Raji (cell line): ENCODE measurements around the gene GAREM1.

Source experiments
- POLR2A ChIP-seq: IDR thresholded peaks from 2 replicates; pipeline ENCODE4 v1.6.1; 2011; ENCODE audit warnings: low read depth, low read length, control low read depth; ENCODE audit not compliant: insufficient read depth

GAREM1 gene

DNA sequence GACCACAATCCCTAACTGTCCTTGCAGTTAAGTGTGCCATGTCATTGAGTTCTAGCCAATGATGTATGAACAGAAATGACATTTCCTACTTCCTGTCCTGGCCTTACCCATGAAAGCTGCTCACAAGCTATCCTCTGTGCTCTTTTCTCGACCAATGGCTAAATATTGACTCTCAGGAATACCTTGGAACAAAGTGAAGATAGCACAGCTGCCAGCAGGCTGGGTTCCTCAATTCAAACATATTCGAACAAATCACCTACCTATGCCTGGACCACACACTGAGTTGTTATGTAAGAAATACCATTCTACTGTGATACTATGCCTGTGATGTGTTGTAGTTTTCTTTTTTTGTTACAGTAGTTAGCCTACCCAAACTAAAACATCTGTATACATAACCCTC is 65.1 kb downstream of the GAREM1 start:
- TF ChIP-seq POLR2A = no peak

DNA sequence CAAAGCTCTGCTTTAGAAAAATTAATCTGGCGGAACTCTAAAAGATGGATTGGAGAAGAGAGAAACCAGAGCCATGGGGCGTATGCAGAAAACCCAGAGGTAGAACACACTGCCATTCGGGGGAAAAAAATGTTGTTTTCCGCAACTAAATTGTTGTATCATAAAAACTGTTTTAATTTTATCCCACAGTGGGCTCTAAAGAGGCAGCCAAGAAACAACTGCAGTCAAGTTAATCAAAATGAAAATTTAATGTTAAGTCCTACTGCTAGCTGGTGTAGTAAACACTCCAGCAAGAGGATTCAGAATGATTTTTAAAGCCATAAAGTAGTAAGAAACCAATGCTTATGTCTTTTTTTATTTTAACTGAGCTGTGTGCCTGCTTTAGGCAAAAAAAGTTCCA is 69.1 kb downstream of the GAREM1 start:
- TF ChIP-seq POLR2A = no peak

DNA sequence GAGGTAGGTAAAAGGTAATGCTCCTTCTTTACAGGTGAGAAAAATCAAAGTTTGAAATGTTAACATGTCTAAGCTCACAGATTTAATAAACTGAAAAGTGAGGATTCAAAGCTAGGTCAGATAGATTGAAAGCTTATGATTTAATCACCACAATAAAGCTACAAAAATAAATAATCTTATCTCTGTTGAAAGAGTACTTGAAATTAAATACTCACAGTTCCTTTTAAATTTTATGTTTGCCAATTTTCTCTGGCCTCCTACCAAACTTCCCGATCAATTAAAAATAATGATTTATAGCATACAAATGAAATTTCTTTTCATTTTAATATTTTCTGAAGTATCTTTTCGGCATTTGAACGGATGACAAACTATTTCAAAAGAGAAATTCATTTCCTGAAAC is 77.3 kb downstream of the GAREM1 start:
- no peak for TF ChIP-seq POLR2A

DNA sequence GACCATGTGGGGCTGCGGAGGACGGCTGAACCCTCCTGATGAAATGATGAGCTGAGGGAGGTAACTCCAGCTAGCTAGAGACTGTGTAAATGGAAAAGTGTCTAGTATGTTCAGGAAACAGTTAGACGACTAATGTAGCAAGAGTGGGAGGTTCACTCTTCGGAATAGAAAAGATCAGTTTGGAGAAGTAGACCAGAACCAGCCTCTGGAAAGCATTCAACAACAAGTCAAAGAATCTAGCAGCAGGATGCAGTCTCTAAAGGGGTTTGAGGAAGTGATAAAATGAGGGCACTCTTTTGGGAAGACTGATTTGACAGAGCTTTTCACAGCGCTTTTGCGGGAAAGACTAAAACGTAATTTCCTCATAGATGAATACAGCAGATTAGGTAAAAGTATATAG is 79.6 kb downstream of the GAREM1 start:
- TF ChIP-seq POLR2A = no peak

DNA sequence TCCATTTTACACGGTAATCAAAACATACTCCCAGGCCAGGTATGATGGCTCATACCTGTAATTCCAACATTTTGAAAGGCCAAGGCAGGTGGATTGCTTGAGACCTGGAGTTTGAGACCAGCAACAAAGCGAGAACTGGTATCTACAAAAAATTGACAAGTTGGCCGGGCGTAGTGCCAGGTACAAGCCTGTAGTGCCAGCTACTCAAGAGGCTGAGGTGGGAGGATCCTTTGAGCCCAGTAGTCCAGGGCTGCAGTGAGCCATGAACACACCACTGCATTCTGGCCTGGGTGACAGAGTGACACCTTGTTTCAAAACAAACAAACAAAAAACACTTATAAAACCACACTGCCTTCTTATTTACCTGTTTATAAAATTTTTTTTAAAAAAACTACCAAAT is 80.8 kb downstream of the GAREM1 start:
- no peak for TF ChIP-seq POLR2A

DNA sequence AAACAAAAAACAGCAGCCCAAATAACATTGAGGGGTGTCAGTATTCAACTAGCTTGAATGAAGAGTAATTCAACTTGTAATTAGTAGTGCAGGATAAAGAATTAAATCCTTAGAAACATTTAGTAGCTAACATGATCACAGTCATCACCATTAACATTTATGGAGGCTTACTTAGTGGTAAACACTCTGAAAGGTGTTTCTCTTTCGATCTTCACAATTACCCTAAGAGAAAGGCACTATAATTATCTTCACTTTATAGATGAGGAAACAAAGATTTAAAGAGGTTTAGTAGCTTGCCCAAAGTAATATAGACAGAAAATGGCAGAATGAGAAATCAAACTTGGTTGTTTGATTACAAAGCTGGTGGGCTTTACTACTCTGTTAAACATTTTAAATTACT is 81.5 kb downstream of the GAREM1 start:
- TF ChIP-seq POLR2A = no peak

DNA sequence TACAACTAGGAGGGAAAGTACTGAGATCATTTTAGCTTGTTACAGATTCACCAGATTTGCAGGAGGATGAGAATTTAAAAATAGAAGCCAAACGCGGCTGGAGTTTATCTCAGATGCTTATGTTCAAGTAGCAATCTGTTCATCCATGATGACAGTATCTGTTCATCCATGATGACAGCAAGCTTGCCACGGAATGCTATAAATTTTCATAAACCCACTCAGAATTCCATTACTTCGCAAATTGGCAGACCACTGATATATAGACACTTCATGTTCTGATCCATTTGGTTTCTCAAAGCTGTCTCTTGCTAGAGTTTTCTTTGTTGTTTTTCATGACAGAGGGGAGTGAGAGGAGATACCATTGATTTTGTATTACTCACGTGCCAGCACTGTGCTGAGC is 84.2 kb downstream of the GAREM1 start:
- TF ChIP-seq POLR2A = no peak

DNA sequence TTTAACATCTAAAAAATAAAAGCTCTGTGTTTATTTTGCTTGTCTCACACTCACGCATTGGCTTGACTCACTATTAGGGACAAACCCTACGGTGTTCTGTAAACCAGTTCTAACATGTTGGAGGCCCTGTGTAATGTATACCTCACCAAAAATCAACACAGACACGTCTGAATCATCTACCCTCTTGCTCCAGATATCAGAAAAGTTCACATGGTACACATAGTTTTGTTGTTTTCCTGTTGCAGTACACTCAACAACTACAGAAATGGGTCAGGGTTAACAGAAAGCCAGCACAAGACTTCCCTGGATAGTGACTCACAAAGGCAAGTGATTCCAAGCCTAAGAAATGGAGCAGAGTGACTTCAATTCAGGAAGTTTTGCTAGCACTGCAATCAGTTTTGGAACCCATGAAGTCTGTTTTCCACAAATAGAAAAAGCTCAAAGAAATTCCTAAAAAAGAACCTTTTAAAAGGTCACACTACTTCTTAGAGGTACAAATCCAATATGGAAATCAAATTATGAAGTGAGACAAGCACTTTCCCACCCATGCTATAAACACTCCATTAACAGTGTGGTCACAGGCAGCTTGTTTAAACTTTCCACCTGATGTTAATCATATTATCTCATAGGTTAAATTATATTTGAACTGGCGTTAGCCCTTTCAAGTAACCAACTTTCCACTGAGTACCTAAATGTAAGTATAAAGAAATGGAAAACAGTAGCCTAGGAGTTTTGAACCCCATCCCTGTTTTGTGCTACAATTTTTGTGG is 87.4 kb downstream of the GAREM1 start:
- TF ChIP-seq POLR2A = no peak

DNA sequence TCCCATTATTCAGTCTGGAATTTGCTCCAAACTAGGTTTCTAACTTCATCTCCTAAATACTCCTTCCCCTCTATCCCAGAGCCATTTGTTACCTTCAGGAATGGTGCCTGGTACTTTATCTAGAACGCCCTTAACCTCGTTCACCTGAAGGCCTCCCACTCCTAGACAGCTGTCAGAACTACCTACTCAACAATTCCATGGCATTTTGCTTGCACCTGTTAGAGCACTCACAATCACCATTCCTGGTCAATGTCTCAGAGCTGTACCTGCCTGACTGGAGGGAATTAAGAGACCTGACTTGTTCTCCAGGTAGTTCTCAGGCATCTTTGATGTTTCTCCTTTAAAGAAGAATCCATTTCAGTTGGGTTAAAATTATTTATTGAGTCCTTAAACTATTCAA is 88.9 kb downstream of the GAREM1 start:
- TF ChIP-seq POLR2A = no peak

DNA sequence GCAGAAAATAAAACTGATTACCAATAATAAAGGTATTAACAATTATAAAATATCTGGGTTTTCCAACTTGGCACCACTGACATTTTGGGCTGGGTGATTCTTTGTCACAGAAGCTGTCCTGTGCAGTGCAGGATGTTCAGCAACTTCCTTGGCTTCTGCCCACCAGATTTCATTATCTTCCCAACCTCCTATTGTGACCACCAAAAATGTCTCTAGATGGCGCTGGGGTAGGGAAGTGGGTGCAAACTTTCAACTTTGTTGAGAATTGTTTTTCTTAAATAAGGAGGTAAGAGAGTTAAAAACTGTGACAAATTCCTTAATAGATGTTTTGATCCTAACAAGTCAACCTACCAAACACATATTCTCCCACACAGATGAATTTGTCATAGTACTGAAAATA is 90.1 kb downstream of the GAREM1 start:
- no peak for TF ChIP-seq POLR2A

DNA sequence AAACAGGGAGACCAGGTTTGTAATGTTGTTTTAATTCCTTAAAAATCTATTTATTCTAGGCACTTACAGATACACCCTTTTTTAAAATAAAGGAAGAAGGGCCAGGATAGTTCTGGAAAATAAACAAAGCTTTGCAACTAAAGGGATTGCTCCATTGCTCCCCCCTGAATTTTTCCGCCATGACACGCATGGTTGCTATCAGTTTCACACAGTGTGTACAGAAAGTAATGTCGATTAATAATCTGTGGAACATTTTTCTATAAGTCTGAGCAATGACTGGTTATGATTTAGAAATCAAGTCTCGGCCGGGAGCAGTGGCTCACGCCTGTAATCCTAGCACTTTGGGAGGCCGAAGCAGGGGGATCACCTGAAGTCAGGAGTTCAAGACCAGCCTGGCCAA is 90.8 kb downstream of the GAREM1 start:
- TF ChIP-seq POLR2A = no peak

DNA sequence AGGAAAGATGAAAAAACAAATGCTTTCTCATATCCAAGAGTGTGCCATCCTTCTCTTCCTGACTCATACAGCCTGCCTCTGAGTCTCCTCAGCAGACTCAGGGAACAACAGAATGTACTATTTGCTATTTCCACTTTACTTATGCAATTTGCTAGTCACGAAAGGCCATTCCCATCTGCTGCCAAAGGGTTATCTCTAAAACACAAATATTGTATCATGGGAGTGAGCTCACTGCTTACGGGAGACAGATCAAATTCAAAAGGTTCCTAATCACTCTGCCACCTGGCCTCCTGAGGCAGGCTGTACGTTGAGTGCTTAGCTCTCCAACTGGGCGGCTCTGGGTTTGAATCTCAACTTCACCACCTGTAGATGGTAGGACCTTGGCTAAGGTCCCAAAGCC is 92.0 kb downstream of the GAREM1 start:
- no peak for TF ChIP-seq POLR2A

DNA sequence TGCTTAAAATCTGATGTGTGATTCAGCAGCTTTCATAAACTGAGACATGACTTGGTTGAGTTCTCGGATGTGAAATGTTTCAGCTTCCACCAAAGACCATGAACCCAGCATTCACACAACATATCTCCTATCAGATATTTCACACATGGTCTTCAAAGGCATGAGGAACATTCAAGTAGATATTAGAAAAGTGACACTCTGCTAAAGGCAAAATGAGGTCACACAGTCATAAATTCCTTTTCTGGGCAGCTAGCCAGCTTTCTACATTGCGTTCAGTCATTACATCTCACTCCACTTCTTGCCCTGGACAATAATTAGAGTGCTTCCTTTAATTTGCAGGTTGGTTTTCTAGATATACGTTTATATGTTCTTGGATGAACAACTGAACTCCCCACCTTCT is 96.7 kb downstream of the GAREM1 start:
- TF ChIP-seq POLR2A = no peak

DNA sequence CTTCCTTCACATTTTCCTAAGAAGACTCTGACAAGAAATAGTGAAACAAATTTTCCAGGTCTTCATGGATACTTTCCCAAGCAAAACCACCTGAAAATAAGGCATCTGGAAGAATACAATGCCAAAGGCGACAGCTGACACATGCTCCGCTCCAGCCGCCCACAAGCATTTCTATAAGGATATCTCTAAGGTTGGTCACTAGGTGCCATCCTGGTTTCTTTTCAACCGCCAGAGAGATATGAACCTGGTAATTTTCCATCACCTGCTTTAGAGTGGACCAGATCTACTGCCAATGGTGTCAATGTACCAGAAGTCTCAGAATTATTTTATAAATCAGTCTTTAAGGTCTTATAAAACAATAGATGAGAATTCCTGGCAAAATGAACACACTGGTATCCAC is 97.2 kb downstream of the GAREM1 start:
- TF ChIP-seq POLR2A = no peak

DNA sequence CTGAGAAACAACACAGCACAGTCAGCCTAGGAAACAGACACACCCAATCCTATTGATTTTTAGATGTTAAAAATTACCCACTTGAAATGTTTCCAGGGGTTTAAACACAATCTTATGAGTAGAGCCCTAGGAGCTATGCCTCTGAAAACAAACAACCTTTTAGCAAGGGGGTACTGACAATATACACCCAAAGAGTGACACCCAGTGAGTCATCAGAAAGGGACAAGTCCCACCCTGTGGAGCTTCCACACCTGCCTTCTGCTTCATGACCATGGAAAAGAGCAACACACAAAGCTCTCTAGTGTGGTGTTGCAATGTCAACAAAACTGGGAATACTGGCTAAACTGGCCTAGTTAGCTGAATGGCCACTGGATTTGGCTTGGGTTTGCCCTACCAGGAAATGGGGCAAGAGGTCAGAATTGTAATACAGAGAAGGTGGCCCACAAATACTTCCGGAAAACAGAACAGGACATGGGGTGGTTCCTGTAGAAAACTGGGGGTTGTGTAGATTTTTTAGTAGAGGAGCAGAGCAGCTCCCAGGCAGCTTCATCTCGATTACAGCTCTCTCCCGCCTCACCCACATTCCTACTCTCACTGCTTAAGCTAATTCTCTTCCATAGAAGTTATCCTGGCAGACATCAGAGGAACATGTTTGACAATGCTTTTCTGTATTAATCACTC is 98.2 kb downstream of the GAREM1 start:
- TF ChIP-seq POLR2A = no peak

DNA sequence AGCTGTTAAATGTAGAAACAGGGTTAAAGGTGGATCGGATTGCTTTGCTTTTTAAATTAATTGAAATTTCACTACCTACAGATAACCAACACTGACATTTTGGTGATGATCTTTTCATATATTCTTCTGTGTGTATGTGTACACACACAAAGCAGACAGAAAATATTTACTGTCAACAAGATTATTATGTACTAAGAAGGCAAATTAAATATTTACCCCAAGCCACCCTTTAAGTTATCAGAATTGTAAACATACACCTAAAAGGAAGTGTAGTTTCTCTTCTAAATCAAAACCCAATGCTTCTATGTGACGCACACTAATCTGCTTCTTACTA is 98.7 kb downstream of the GAREM1 start:
- no peak for TF ChIP-seq POLR2A

DNA sequence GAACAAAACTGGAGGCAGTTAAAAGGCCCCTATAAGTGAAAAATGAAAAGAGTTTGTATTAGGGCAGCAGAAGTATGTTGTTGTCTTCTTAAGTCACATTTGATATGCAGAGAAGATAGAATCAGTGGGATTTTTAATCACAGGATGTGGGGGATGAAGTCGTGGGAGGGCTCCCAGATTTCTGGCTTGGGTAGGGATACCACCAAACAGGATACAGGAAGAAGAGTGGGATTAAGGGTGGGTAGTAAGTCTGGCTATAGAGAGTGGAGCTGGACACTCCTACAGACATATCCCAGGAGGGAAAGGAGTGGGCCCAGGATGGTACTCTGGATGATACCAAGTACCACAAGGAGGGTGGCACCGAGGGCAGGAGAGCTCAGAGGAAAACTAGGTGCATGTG is 99.3 kb downstream of the GAREM1 start:
- TF ChIP-seq POLR2A = no peak
